ENCODE results near the gene ZBTB18. TPM values are rescaled to one million over a fixed set of nuclear protein-coding genes. Genes with fewer than 3 reads are reported as not detected.

ZBTB18 gene
- total and polyA plus RNA-seq, 2 experiments from 2014 or later, result 1.2 to 10.9 TPM

DNA sequence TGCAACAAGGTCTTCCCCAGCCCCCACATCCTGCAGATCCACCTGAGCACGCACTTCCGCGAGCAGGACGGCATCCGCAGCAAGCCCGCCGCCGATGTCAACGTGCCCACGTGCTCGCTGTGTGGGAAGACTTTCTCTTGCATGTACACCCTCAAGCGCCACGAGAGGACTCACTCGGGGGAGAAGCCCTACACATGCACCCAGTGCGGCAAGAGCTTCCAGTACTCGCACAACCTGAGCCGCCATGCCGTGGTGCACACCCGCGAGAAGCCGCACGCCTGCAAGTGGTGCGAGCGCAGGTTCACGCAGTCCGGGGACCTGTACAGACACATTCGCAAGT lies 3.8 kb downstream of the ZBTB18 start:
- 99% methylated on average over 27 of the region's 27 CpGs for WGBS (ENCODE audit: low lambda C conversion rate, missing lambda C conversion rate)
- TF ChIP-seq EZH2phosphoT487 (IDR thresholded peaks at IDR 0.05; ENCODE audit: low read depth, severe bottlenecking, unreplicated experiment), result no peak
- TF ChIP-seq, protein P1, sequence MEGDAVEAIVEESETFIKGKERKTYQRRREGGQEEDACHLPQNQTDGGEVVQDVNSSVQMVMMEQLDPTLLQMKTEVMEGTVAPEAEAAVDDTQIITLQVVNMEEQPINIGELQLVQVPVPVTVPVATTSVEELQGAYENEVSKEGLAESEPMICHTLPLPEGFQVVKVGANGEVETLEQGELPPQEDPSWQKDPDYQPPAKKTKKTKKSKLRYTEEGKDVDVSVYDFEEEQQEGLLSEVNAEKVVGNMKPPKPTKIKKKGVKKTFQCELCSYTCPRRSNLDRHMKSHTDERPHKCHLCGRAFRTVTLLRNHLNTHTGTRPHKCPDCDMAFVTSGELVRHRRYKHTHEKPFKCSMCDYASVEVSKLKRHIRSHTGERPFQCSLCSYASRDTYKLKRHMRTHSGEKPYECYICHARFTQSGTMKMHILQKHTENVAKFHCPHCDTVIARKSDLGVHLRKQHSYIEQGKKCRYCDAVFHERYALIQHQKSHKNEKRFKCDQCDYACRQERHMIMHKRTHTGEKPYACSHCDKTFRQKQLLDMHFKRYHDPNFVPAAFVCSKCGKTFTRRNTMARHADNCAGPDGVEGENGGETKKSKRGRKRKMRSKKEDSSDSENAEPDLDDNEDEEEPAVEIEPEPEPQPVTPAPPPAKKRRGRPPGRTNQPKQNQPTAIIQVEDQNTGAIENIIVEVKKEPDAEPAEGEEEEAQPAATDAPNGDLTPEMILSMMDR (IDR thresholded peaks at IDR 0.05; ENCODE audit: poor library complexity), result no peak
- no peak for TF ChIP-seq EZH2 (IDR thresholded peaks at IDR 0.05; ENCODE audit: borderline replicate concordance)
- Histone ChIP-seq H3K79me2 (peaks cover 53% of the 10 kb centered on the region), H3K4me1 (ENCODE audit: insufficient read depth) (peaks cover 29% of the 10 kb centered on the region), H3K9me2 (replicated peaks; ENCODE audit: insufficient read depth) (no peaks in the 10 kb centered on the region), H3K27ac (no peak overlapping the region), H2AFZ (no peak overlapping the region), H3K36me3 (replicated peaks; ENCODE audit: insufficient read depth, low read depth) (no peaks in the 10 kb centered on the region), H3K4me3 (no peak overlapping the region), H3K4me2 (no peak overlapping the region), H4K20me1 (ENCODE audit: insufficient read depth, poor library complexity, severe bottlenecking) (peaks cover 27% of the 10 kb centered on the region), H3K27me3 (no peaks in the 10 kb centered on the region), H3K9me3 (ENCODE audit: low read depth) (no peaks in the 10 kb centered on the region)
- DNase-seq (ENCODE audit: low spot score), result no peak

DNA sequence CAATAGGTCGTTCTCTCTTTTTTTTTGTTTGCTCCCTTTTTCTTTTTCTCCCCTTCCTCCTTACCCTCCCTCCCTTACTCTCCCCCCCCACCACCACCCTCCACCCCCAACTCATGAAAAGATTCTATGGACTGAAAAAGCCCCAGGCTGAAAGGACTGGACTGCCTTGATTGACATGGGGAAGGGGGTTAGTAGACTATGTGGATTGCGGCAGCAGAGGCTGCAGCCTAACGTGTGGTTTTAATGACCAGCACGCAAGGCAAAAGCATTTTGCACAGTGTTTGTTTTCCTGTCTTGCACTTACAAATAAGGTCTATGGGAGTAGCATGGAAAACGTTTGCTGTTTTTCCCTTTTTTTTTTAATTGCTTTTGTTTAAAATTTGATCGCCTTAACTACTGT lies 5.5 kb downstream of the ZBTB18 start:
- Histone ChIP-seq H2AFZ (no peak overlapping the region), H3K4me3 (no peak overlapping the region), H3K9me3 (ENCODE audit: low read depth) (no peaks in the 10 kb centered on the region), H4K20me1 (ENCODE audit: insufficient read depth, poor library complexity, severe bottlenecking) (peaks cover 18% of the 10 kb centered on the region), H3K36me3 (replicated peaks; ENCODE audit: insufficient read depth, low read depth) (no peaks in the 10 kb centered on the region), H3K4me2 (no peak overlapping the region), H3K4me1 (ENCODE audit: insufficient read depth) (peaks cover 15% of the 10 kb centered on the region), H3K79me2 (peaks cover 36% of the 10 kb centered on the region), H3K27me3 (no peaks in the 10 kb centered on the region), H3K27ac (no peak overlapping the region), H3K9me2 (replicated peaks; ENCODE audit: insufficient read depth) (no peaks in the 10 kb centered on the region)
- TF ChIP-seq, protein P1 (IDR thresholded peaks at IDR 0.05; ENCODE audit: poor library complexity), result no peak
- TF ChIP-seq EZH2phosphoT487 (IDR thresholded peaks at IDR 0.05; ENCODE audit: low read depth, severe bottlenecking, unreplicated experiment), result no peak
- TF ChIP-seq EZH2 (IDR thresholded peaks at IDR 0.05; ENCODE audit: borderline replicate concordance), result no peak
- WGBS (ENCODE audit: low lambda C conversion rate, missing lambda C conversion rate), result 60% methylated on average over 6 of the region's 6 CpGs
- DNase-seq (ENCODE audit: low spot score), result no peak

DNA sequence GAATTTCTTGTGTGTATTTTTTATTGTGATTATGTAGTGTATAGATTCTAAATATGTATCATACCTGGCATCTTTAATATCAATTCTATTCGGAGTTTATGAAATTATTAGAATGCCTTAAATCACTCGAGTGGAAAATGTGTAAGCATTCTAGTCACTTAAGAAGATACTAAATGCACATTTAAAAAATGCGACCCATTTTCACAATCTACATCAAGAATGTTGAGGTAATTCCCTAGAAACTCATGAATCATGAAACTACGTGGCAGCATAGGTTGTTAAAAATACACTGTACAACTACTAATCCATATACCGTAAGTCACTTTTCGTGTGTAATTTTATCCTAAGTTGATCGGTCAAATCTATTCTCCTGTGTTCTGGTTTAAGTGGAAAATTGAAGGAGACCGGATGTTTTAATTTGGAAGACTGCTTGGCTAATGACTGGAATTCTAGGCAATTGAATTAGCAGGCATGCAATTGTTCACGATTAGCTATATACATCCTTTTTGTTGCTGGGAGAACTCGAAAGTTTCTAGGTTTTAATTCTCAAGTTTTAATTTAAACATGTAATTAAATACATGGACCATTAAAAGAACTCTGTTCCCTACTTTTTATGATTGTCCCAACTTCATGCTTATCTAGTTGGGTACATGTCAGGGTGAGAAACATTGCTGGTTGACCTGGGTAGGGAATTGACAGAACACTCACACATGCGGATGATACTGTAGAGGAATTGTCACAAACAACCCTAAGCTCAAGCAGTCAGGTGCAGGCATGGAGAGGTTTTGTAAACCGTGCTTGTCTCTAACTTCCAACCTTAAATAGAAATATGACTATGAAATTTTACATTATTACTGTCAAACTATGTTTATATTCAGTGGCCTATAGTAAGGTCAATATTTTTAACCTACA lies 6.6 kb downstream of the ZBTB18 start:
- DNase-seq (ENCODE audit: low spot score), result no peak
- TF ChIP-seq EZH2phosphoT487 (IDR thresholded peaks at IDR 0.05; ENCODE audit: low read depth, severe bottlenecking, unreplicated experiment), result no peak
- TF ChIP-seq EZH2 (IDR thresholded peaks at IDR 0.05; ENCODE audit: borderline replicate concordance), result no peak
- TF ChIP-seq, protein P1 (IDR thresholded peaks at IDR 0.05; ENCODE audit: poor library complexity), result no peak

More for the DNA sequence above, 6.6 kb downstream of the ZBTB18 start:
- peaks cover 6% of the 10 kb centered on the region for H3K4me1 ChIP-seq (ENCODE audit: insufficient read depth)
- H2AFZ ChIP-seq, result no peak overlapping the region
- no peaks in the 10 kb centered on the region for H3K9me2 ChIP-seq (replicated peaks; ENCODE audit: insufficient read depth)
- H4K20me1 ChIP-seq (ENCODE audit: insufficient read depth, poor library complexity, severe bottlenecking), result peaks cover 7% of the 10 kb centered on the region
- no peak overlapping the region for H3K4me2 ChIP-seq
- peaks cover 24% of the 10 kb centered on the region for H3K79me2 ChIP-seq
- no peaks in the 10 kb centered on the region for H3K9me3 ChIP-seq (ENCODE audit: low read depth)
- no peaks in the 10 kb centered on the region for H3K27me3 ChIP-seq
- no peaks in the 10 kb centered on the region for H3K36me3 ChIP-seq (replicated peaks; ENCODE audit: insufficient read depth, low read depth)
- WGBS (ENCODE audit: low lambda C conversion rate, missing lambda C conversion rate), result 92% methylated on average over 12 of the region's 12 CpGs
- no peak overlapping the region for H3K4me3 ChIP-seq
- H3K27ac ChIP-seq, result no peak overlapping the region

Measured in hepatocyte (in vitro differentiated cells).